Measurements from ENCODE around the gene TSACC.

Gene TSACC

GRCh38 chr1:156391366-156391677, 53.0 kb downstream of the TSACC start:
- in situ Hi-C loops (cut with MboI; ENCODE audit: low sequenced_read_pairs) = no loop called here

- in situ Hi-C loops (cut with MboI; ENCODE audit: low sequenced_read_pairs) = no loop called here
Measured at GRCh38 chr1:156391701-156392100, 53.4 kb downstream of the TSACC start.

- in situ Hi-C loops (cut with MboI; ENCODE audit: low sequenced_read_pairs) = no loop called here
Measured at GRCh38 chr1:156392452-156392853, 54.1 kb downstream of the TSACC start.

GRCh38 chr1:156393095-156393494, 54.8 kb downstream of the TSACC start:
- in situ Hi-C loops (cut with MboI; ENCODE audit: low sequenced_read_pairs) = no loop called here

- in situ Hi-C loops (cut with MboI; ENCODE audit: low sequenced_read_pairs) = no loop called here
Measured at GRCh38 chr1:156394082-156394481, 55.8 kb downstream of the TSACC start.

- in situ Hi-C loops (cut with MboI; ENCODE audit: low sequenced_read_pairs) = no loop called here
Measured at GRCh38 chr1:156394835-156395461, 56.6 kb downstream of the TSACC start.
